Measurements from ENCODE around the gene TBL1XR1.

The TBL1XR1 gene

DNA sequence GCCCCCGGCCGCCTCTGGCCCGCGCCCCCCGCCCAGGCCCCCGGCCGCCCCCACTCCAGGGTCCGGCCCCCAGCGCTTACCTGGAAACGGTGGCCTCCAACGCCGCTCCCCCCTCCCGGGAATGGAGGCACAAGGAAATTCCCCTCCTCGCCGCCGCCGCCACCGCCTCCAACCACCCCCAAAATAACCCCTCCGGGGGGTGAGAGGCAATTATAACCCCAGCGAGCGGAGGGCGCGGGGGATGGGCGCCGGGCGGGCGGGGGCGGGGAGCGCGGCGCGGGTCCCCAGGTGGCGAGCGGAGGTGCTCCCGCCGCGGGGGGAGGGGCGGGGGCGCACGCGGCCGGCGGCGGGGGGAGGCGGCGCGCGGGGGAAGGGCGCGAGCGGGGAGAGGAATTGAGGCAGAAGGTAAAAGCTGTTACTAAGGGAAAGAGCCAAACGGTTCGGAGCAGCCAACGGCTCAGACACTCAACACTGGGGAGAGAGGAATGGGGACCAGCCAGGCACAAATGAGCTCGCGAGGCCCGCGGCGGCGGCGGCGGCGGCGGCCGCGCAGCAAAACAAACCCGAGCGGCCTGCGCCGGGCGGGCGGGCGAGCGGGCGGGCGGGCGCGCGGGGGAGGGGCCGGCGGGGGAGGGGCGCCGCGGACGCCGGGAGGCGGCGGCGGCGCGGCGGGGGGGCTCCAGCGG lies at the start of gene TBL1XR1:
TSS of gene TBL1XR1 (minus strand) at position 442 of the 686 bp plus-strand sequence. CDS start 132,505 bp downstream, outside the sequence.
- DNase-seq (ENCODE audit: low read depth in 2 of 2), result peak; percentile 67 to 77

DNA sequence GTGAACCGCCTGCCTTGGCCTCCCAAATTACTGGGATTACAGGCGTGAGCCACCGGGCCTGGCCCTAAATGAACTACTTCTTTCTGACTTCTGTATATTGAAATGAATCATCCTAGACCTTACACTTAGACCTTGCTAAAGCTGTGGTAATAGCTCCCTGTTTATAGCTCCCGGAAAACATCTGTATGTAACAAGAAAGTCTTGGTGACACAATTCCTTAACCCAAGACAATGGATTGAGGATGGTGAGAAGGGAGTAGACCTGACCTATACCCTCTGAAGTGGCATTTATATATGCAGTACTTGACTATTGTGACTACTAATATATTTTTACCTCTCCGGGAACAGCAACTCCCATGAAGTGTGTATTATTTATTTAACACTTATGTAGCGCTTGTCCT lies 48.0 kb upstream of the TBL1XR1 start:
- no peak for DNase-seq (ENCODE audit: low read depth in 2 of 2)

DNA sequence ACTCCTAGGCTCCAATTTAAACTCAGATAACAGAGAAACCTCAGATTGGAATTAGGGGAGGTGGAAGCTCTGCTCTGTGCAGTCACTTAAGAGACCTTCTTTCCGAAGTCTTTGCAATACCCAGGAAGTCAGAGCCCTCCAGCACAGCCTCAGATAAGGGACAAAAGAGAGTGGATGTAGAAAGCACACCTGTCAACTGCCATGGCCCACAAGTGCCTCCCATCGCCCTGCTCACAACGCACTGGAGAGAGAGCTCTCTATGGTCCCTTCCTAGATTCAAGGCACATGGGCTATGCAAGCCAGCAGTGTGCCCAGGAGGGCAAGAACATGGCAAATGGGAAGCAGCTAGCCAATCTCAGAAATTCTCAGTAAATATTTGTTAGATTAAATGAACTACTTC lies 47.3 kb upstream of the TBL1XR1 start:
- no peak for DNase-seq (ENCODE audit: low read depth in 2 of 2)

DNA sequence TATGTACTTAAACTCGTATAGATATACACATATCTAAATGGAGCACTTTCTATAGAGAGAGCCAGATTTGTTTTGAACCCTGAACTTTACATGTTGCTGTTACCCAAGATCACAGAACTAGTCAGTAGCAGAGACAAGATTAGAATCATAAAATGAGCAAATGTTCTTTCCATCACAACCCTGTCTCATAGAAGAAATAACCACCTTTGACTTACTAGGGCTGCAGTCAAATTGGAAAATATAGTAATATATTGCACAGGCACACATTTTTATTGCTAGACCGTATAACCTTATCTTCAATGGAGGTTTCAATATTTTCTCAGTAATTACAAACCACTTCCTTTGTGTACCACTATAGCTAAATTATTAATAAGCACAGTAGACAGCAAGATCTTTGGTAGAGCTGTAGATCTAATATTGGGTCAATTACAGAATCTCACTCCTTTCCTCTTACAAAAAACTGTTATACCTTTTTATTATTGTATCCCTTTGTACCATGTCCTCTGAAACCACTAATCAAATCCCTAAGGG lies 41.5 kb upstream of the TBL1XR1 start:
- no peak for DNase-seq (ENCODE audit: low read depth in 2 of 2)

DNA sequence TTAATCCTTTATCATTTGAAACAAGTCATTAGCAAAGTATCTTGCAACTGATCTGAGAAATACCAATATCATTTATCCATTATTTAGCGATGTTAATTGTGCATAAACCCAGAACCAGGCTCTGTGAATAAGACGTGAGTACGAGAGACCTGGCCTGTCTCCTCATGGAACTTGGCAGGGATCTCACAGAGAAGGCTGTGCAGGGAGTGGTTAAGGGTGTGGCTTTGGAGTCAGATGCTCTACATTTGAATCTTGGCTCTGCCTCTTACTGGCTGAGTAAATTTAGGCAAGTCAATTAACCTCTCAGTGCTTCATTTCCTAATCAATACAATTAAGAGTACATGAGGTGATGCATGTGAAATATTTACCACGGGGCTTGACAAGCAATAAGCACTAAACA lies 39.9 kb upstream of the TBL1XR1 start:
- DNase-seq (ENCODE audit: low read depth in 2 of 2), result no peak

DNA sequence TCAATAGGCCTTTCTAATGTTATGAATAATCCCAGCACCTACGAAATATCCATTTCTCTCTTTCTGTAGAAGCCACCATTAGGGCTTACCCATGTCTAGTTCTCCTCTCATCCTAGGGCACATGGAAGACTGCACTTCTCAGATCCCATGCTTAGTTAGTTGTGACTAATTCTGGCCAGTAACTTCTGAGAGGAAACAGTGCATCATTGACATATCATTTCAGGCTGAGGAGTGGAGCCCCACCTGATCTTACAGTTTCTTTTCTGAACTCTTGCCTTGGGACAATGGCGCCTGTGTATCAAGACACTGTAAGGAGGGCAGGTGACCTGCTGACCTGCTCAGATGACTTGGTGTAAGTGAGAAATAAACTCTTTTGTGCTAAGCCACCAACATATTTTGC lies 39.4 kb upstream of the TBL1XR1 start:
- no peak for DNase-seq (ENCODE audit: low read depth in 2 of 2)

DNA sequence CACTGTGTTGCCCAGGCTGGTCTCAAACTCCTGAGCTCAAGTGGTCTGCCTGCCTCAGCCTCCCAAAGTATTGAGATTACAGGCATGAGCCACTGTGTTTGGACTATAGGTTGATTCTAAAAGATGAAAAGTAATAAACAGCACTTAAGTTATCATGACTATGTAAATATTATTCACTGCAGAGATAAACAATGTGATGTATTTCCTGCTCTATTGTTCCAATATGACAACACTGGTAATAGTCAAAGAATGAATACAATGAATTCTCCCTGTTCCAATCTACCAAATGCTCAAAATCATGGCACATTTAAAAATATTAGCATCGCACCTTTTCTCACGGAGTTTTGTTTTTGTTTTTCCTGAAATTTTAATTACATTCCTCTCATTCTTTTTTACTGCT lies 36.8 kb upstream of the TBL1XR1 start:
- DNase-seq (ENCODE audit: low read depth in 2 of 2), result no peak

DNA sequence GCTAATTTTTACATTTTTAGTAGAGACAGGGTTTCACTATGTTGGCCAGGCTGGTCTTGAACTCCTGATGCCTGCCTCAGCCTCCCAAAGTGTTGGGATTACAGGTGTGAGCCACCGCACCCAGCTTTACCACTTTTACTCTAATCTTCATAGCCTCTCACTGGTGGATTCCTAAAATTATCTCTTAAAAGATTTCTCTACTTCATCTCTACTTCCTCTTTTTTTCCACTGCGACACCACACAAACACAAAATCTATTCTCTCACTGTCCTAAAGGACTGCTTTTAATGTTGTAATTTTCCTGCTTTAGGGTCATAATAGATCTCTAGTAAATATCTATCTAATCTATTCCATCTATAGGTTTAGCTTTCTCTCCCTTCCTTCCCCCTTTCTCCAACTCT lies 34.0 kb upstream of the TBL1XR1 start:
- DNase-seq (ENCODE audit: low read depth in 2 of 2), result no peak

DNA sequence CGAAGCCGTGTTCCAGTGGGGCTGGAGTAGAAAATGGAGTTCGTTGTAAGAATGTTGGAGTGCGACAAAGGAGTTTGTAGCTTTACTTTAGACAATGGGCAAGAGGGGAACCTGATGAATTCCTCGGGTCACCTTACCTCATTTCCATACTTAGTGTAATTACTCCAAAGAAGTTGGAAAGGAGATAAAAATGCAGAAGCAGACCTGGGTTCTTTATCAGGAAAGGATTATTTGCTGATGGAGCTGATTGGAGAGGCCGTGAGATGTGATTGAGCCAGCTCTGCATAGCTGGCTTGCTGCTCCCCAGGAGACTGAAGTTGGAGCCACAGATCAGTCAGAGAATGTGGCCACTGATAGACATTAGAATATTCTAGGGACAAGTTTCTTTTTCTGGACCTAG lies 33.4 kb upstream of the TBL1XR1 start:
- no peak for DNase-seq (ENCODE audit: low read depth in 2 of 2)

DNA sequence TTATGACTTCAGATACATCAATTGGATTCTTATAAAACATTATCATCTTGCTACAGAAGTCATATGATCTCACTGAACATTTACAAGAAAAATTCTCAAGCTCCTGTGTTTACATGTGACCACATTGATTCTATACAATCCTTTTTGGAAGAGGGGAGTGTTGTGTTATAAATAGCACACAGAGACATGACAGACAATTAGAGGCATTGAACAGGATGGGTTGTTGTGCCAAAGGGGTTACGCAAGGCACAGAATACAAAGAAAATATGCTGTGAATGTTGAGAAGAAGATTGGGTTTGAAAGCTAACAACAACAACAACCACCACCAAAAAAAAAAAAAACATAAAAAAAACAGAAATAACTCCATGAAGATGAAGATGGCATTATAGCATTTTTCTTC lies 32.5 kb upstream of the TBL1XR1 start:
- DNase-seq (ENCODE audit: low read depth in 2 of 2), result no peak

DNA sequence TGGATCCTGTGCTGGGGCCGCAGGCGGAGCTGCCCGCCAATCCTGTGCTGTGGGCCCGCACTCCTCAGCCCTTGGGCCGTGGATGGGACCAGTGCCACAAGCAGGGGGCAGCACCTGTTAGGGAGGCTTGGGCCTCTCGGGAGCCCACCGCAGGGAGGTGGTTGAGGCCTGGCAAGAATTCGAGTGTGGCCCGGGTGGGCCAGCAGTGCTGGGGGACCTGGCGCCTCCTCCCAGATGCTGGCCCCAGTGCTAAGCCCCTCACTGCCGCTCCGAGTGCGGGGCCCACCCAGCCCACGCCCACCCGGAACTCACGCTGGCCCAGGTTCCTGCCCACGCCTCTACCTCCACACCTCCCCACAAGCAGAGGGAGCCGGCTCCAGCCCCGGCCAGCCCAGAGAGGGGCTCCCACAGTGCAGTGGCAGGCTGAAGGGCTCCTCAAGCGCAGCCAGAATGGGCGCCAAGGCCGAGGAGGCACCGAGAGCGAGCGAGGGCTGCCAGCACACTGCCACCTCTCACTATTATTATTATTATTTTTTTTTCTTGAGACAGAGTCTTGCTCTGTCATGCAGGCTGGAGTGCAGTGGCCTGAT lies 31.4 kb upstream of the TBL1XR1 start:
- DNase-seq (ENCODE audit: low read depth in 2 of 2), result no peak

DNA sequence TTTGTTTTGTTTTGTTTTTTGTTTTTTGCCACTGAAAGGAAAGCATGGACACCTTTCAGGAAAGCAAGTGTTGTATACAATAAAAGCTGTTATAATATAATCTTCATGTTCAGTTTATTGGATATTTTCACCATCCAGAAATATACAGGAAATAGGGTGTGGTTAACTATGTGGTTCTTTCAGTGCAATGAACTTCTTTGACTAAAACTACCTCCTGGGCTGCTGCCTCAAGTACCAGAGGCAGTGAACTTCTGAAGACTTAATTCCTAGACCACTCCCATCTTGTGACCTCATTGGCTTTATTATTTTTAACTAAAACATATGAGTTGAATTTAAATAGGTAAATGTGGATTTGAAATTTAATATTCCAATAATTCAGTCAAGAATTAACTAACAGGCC lies 27.1 kb upstream of the TBL1XR1 start:
- DNase-seq (ENCODE audit: low read depth in 2 of 2), result no peak

DNA sequence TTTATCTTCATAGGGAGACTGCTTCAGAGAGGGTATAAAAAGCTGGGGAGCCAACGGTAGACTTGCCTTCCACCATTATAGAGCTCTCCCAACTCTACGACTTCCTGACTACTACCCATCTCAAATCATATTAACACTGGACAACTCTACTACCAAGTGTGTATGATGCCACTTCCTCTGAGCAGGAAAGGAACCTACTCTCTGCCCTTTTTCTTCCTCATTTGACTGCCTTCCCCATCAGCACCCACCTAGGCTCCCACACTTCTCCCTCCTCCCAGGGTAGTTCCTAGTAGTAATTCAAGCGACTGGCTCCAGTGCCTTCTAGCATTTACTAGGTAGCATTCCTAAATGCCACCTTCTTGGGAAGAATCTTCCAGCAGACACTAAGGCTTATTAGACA lies 24.5 kb upstream of the TBL1XR1 start:
- no peak for DNase-seq (ENCODE audit: low read depth in 2 of 2)

DNA sequence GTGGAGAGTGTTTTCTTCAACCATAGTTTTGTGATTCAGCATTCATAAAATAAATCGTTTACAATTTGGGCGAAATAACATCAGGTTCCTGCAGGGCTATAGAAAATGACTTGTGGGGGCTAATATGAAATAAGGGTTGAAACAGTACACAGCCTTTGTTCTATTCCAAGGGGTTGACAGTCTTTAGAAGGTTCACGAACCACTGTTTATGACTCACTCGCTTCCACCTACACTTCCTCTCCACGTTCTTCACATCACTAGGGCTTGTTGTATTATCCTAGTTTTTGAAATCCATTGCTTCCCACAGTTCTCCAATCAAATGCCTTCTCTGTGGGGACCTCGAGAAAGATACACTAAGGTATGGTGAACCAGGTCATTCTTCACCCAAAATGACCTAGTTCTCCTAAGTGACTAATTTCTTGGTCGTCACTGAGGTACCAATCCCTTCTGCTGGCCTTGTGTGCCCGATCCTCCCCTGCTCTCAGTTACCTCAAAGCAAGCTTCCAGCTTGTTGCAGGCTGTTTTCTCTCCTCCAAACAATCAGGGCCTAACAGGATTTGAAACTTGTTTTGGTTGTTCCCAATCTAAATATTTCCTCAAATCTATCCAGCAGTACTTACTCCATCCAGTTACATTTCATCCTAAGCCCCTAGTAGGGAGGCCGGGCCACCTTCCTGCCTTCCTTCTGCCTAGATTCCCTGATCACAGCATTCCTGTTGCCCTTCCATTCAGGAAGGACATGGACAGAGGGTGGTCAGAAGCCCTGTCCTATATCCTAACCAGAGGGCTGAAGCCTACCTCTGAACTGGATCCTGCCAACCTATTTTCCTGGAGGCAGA lies 23.1 kb upstream of the TBL1XR1 start:
- DNase-seq (ENCODE audit: low read depth in 2 of 2), result no peak

DNA sequence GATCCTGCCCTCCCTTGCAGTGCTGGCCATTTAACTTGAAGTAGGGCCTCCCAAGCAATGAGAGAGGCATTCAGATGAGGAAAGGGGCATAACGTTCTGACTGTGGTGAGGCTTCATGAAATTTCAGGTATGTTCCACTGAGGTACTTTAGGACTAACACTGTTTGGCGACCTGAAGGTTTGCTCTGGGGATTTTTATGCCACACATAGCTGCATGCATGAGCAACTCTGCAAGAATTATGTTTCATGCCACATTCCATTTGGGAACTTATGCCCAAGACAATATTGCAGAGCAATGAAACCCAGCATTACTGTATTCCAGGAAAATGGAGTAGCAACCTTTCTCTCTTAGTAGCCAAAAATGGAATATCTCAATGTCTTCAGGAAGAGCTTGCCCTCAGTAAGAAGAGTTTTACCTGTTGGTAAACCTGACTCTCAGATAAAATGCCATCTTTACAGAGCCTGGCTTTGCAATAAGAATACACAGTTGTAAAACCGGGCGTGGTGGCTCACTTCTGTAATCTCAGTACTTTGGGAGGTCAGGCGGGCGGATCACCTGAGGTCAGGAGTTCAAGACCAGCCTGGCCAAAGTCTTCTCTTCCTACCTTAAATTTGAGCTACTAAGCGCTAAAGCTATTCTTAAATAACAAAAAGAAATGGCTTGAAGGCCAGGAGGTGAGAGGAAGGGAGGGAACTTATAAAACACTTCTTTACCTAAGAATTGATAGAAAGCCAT lies 16.7 kb upstream of the TBL1XR1 start:
- DNase-seq (ENCODE audit: low read depth in 2 of 2), result no peak

DNA sequence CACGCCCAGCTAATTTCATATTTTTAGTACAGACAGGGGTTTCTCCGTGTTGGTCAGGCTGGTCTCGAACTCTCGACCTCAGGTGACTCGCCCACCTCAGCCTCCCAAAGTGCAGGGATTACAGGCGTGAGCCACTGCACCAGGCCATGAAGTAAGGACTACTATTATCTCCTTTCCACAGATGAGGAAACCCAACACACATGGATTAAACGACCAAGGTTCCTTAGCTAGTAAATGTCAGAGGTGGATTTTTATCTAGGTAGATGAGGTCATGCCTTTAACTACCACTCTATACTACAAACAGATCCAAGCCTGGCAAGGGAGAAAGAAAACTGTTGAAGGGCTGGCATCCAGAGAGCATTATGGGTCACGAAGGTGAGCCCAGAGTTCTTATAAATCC lies 15.5 kb upstream of the TBL1XR1 start:
- DNase-seq (ENCODE audit: low read depth in 2 of 2), result no peak

DNA sequence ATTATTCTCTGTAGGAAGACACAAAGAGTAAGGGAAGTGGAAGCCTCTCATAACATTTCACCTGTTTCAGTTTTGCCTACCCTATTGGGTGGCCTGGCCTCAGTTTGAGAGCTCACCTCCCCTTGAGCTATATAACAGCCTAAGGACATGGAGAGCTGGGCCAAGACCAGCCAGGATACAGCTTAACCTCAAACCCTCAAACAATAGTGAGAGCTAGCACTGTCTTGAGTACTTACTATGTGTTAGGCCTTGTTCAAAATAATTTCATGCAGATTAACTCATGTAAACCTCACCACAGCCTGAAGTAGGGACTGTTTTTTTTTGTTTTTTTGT lies 15.0 kb upstream of the TBL1XR1 start:
- no peak for DNase-seq (ENCODE audit: low read depth in 2 of 2)

DNA sequence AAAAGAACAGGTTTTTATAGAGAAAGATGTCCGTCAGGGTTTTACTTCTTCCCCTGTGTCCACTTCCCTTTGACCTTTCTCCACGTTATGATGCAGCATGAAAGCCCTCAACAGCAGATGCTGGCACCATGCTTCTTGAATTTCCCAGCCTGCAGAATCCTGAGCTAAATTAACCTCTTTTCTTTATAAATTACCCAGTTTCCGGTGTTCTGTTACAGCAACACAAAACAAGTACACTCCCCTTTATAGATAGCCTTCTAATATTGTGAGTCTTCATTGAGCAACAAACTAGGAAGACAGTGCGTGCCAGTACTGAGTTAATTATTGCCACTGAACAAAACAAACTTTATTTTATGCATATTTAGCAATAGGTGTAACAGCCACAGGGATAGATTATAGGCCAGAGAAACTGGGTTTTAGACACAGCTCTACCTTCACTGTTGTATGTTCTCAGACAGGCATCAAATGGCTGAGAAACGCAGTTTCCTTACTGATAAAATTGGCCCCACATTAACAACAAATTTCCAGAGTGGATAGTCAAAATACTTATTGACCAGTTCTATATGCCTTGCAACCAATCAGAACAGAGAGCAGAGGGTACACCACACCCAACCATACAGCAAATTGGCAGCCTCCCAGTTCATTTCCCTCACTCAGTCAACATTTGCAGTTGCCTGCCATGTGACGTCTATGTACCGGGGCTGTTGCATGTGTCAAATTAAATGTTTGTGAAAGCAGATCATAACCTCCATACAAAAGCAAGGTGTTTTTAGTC lies 14.4 kb upstream of the TBL1XR1 start:
- no peak for DNase-seq (ENCODE audit: low read depth in 2 of 2)

DNA sequence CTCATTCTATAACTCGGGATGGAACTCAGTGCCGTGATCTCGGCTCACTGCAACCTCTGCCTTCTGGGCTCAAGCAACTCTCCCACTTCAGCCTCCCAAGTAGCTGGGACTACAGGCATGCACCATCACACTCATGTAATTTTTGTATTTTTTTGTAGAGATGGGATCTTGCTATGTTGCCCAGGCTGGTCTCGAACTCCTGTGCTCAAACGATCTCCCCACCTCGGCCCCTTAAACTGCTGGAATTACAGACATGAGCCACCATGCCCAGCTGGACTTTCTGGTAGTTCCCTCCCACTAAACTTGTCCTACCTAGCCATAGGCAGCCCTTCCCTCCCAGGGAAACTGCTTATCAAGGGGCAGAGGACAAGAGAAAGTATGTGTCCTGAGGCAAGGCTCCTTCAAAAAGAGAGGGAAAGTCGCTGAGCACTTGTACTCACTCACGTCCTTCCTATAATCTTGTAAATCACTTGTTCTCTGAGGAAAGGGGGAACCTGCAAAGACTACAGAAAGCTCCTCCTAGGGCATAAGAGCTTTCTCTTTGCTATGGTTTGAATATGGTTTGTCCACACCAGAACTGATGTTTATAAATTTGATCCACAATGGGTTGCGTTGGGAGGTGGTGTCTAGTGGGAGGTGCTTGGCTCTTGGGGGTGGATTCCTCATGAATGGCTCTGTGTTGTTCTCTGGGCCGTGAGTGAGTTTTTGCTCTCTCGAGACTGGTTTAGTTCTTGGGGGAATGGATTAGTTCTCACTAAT lies 13.6 kb upstream of the TBL1XR1 start:
- no peak for DNase-seq (ENCODE audit: low read depth in 2 of 2)

DNA sequence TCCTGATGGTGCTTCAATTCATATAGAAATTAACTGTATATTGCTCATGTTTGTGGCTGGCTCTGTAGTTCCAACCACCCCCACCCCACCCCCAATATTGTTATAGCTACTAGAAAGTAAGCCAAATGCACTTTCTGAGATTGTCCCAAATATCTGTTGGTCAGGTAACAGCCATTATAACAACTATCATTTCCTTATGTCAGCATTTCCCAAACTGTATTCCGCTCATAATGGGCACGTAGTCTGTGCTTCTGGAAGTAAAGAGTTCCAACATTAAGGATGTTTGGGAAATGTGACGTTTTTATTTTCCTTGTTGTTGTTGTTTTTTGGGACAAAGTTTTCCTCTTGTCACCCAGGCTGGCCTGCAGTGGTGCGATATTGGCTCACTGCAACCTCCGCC lies 12.2 kb upstream of the TBL1XR1 start:
- DNase-seq (ENCODE audit: low read depth in 2 of 2), result no peak

DNA sequence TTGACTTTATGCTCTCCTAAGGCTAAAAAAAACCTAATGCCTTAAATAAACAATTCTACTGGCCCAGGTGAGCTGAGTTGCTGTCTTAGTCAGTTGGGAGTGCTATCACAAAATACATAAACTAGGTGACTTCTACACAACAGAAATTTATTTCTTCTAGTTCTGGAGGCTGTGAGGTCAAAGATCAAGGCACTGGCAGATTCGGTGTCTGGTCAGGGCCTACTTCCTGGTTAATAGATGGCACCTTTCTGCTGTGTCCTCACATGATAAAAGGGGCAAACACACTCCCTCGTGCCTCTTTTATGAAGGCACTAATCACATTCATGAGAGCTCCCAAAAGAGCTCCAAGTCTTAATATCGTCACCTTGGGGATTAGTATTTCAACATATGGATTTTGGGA lies 11.5 kb upstream of the TBL1XR1 start:
- DNase-seq (ENCODE audit: low read depth in 2 of 2), result no peak

Measured in activated CD8-positive, alpha-beta memory T cell treated with anti-CD3 and anti-CD28 coated beads for 4 hours (primary cell).